ENCODE data around the gene EIF5A2.

The EIF5A2 gene

DNA sequence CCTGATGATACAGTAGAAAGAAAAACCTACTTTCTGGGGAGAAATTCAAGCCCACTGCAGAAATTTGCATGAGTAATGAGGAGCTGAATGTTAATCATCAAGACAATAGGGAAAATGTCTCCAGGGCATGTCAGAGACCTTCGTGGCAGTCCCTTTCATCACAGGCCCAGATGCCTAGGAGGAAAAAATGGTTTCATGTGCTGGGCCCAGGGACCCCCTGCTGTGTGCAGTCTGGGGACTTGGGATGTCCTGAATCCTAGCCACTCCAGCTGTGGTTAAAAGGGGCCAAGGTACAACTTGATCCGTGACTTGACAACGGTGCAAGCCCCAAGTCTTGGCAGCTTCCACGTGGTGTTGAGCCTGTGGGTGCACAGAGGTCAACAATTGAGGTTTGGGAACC lies 10.3 kb upstream of the EIF5A2 start:
- H3K4me1 ChIP-seq = no peaks in the 10 kb centered on the region
- no peak overlapping the region for H3K9ac ChIP-seq
- TF ChIP-seq Cebpa-rat (IDR thresholded peaks at IDR 0.05) = no peak
- H3K4me2 ChIP-seq = no peak overlapping the region
- no peaks in the 10 kb centered on the region for H3K27me3 ChIP-seq
- H3K4me3 ChIP-seq = no peak overlapping the region
- H4K20me1 ChIP-seq = no peaks in the 10 kb centered on the region
- H3K9me3 ChIP-seq = peaks cover 52% of the 10 kb centered on the region
- no peak overlapping the region for H3K27ac ChIP-seq
- H3K36me3 ChIP-seq = 0 out of 2 replicates have a peak, but pooled peaks cover 5% of the 10 kb centered on the region

DNA sequence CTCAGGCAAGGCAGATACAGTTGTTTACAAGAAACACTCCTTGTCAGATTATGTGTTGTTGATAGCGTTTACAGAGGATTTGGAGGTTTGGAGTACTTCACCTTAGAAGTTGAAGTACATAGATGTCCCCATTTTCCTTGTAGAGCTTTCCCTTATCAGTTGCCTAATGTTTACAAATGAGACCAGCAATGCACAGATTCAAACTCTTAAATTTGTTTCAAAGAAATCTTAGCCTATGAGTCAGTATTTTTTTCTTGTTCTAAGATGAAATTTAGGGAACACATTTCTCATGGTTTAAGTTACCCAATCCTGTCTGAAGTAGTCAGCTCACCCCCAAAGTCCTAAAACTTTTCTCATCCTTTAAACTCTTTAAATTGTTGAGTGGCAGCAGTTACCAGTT lies 6.3 kb upstream of the EIF5A2 start:
- H3K9ac ChIP-seq = no peak overlapping the region
- H3K27me3 ChIP-seq = peaks cover 2% of the 10 kb centered on the region
- H3K36me3 ChIP-seq = 0 out of 2 replicates have a peak, but pooled peaks cover 5% of the 10 kb centered on the region
- H4K20me1 ChIP-seq = no peaks in the 10 kb centered on the region
- no peak overlapping the region for H3K4me3 ChIP-seq
- H3K4me1 ChIP-seq = no peaks in the 10 kb centered on the region
- H3K9me3 ChIP-seq = peaks cover 41% of the 10 kb centered on the region
- no peak overlapping the region for H3K4me2 ChIP-seq
- H3K27ac ChIP-seq = no peak overlapping the region
- TF ChIP-seq Cebpa-rat (IDR thresholded peaks at IDR 0.05) = no peak

DNA sequence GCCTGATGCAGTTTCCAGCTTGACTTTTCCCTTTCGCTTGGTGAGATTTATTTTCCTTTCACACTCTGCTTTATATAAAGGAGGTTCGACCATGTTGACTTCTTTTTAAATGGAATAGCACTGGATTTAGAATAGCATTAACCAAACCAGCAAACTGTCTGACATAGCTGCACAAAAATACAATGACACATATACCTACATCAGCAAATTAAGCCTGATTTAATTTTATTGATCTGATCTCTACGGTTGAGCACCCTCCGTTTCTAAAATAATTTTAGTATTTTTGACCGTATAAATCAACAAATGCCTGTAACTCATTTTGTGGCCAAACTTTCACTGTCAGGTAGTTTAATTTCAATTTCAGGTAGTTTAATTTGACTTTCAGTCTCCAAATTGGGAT lies 5.8 kb upstream of the EIF5A2 start:
- H3K9ac ChIP-seq = no peak overlapping the region
- H4K20me1 ChIP-seq = no peaks in the 10 kb centered on the region
- no peaks in the 10 kb centered on the region for H3K4me1 ChIP-seq
- H3K4me3 ChIP-seq = no peak overlapping the region
- H3K27ac ChIP-seq = no peak overlapping the region
- 0 out of 2 replicates have a peak, but pooled peaks cover 5% of the 10 kb centered on the region for H3K36me3 ChIP-seq
- no peak for TF ChIP-seq Cebpa-rat (IDR thresholded peaks at IDR 0.05)
- peaks cover 7% of the 10 kb centered on the region for H3K27me3 ChIP-seq
- H3K9me3 ChIP-seq = peaks cover 41% of the 10 kb centered on the region
- H3K4me2 ChIP-seq = no peak overlapping the region

DNA sequence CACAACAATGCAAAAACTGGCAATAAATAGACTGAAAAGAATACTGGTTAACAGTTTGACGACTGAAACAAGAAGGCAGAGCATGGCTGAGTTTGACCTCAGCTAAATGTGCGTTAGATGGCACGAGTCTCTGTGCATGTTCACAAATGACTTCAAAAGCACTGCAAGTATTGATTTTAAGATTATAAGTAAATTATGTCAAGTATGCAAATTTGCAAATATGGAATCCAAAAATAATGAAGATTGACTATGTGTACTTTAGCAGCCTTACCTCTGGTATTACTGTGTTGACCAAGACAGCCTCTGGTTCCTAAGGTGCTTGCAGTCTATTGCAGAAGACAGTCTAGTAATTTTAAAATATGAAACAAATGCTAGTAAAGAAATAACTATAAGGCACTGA lies 2.6 kb upstream of the EIF5A2 start:
- no peaks in the 10 kb centered on the region for H3K36me3 ChIP-seq
- peaks cover 38% of the 10 kb centered on the region for H3K27me3 ChIP-seq
- no peak overlapping the region for H3K9ac ChIP-seq
- H3K4me1 ChIP-seq = 0 out of 2 replicates have a peak, but pooled peaks cover 11% of the 10 kb centered on the region
- TF ChIP-seq Cebpa-rat (IDR thresholded peaks at IDR 0.05) = no peak
- H3K27ac ChIP-seq = no peak overlapping the region
- H3K4me3 ChIP-seq = no peak overlapping the region
- no peaks in the 10 kb centered on the region for H4K20me1 ChIP-seq
- peaks cover 39% of the 10 kb centered on the region for H3K9me3 ChIP-seq
- H3K4me2 ChIP-seq = no peak overlapping the region

DNA sequence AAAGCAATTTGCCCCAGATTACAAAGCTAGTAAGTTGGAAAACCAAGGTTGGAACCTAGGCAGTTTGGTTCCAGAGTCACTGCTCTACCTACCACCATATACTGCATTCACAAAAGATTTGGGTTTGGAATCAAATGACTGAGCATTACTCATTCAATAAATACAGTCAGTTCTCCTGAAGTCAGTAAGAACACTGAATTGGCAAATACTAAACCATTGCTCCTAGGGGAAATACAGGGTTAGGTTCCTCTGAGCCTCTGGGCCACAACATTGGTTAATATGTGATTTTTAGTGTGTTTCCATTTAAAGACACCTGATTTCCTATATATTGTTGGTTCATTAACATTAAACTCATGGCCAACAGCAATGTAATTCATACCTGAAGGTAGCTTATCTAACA lies 2.1 kb upstream of the EIF5A2 start:
- H3K27ac ChIP-seq = no peak overlapping the region
- no peak overlapping the region for H3K4me2 ChIP-seq
- peaks cover 39% of the 10 kb centered on the region for H3K9me3 ChIP-seq

DNA sequence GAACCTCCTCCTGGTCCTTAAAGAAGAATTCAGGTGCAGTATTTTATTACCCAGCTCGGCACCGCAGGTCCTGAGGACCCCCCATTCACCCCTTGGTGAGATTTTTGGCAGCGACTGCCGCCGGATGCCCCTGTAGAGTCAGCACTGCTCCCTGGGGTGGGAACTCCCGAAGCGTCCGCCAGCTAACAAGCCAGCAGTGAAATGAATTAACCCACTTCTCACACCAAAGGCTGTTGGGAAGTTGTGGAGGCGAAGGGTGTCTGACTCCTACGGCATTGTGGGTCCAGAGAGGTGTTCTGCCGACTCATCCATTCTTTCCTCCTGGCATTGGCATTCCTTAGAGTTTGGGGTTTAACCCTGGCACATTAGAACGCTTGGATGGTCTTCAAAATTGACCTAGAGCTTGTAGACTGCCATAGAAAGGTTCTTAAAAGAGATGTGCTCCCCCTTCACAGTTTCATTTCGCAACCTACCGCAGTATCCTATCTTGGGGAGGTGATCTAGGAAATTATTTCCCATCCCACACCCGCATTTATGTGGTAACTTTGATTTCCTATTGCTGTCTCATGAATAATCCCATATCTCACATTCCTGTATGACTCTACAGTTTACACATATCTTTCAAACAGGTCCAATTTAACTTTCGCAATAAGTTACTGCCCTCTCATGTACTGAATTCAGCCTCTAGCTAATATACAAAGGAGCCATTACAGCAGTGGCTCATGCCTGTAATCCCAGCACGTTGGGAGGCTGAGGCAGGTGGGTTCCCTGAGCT lies 879 bp upstream of the EIF5A2 start:
- H3K4me2 ChIP-seq = no peak overlapping the region

More for the DNA sequence above, 2.1 kb upstream of the EIF5A2 start:
- no peak for TF ChIP-seq Cebpa-rat (IDR thresholded peaks at IDR 0.05)
- Histone ChIP-seq H3K4me1 (0 out of 2 replicates have a peak, but pooled peaks cover 11% of the 10 kb centered on the region), H3K36me3 (no peaks in the 10 kb centered on the region), H3K27me3 (peaks cover 39% of the 10 kb centered on the region), H4K20me1 (no peaks in the 10 kb centered on the region), H3K9ac (no peak overlapping the region), H3K4me3 (no peak overlapping the region)

DNA sequence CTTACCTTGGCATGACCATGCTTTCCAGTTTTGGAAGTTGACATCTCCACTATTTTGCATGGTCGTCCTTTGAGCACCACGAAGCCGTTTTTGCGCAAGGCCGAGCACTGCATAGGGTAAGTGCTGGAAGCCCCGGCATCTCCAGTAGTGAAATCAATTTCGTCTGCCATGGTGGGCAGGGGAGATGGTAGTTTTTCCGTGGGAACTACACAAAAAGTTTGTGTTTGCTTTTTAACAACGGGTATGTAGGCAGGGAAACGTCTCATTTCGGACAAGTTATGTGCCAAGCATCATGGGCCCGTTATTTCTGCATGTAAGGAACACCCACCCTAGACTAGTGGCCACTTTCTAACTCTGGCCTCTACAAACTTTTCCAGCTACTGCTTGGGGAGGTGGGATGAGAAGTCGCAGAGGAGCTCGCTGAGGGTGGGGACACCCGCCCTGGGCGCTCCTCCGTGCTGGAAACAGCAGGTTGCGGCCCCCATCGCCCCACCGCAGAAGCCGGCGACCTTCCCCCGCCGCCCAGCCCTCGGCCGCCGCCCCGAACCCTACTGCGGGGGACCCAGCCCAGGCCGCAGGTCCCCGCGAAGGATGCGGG lies 701 bp downstream of the EIF5A2 start:
- H4K20me1 ChIP-seq = no peaks in the 10 kb centered on the region
- peaks cover 39% of the 10 kb centered on the region for H3K9me3 ChIP-seq
- H3K4me2 ChIP-seq = peak overlapping the region; percentile 85
- 0 out of 2 replicates have a peak, but pooled peaks cover 11% of the 10 kb centered on the region for H3K4me1 ChIP-seq
- no peak for TF ChIP-seq Cebpa-rat (IDR thresholded peaks at IDR 0.05)
- H3K27ac ChIP-seq = no peak overlapping the region
- H3K9ac ChIP-seq = peak overlapping the region; percentile 64
- H3K36me3 ChIP-seq = no peaks in the 10 kb centered on the region
- H3K4me3 ChIP-seq = peak overlapping the region; percentile 69
- peaks cover 39% of the 10 kb centered on the region for H3K27me3 ChIP-seq

More for the DNA sequence above, 879 bp upstream of the EIF5A2 start:
- Histone ChIP-seq H3K4me1 (0 out of 2 replicates have a peak, but pooled peaks cover 11% of the 10 kb centered on the region), H3K9me3 (peaks cover 39% of the 10 kb centered on the region), H3K9ac (no peak overlapping the region), H4K20me1 (no peaks in the 10 kb centered on the region), H3K27me3 (peaks cover 39% of the 10 kb centered on the region), H3K36me3 (no peaks in the 10 kb centered on the region), H3K27ac (no peak overlapping the region), H3K4me3 (0 out of 2 replicates have a peak overlapping the region, but pooled peaks have one; percentile 69)
- TF ChIP-seq Cebpa-rat (IDR thresholded peaks at IDR 0.05) = 0 out of 2 replicates have a peak, but pooled peaks have one; percentile 37

DNA sequence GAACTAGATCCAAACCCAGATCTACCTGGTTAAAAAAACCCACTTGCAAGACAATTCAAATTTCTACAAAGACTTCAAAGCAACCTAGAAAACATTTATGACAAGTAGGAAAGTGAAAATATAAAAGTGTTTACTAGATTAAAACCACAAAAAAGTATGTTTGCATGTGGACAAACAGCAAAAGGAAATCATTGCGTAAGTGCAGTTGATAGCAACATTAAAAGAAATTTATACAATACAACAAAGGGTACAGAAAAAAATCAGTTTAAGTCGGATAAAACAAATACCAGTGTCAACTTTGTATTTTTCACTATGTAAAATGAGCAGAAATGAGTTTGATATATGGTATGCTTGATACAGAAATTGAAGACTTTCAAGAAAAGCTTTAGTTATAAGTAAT lies 2.6 kb downstream of the EIF5A2 start:
- Histone ChIP-seq H3K36me3 (no peaks in the 10 kb centered on the region), H3K9ac (no peak overlapping the region), H3K27me3 (peaks cover 39% of the 10 kb centered on the region), H4K20me1 (no peaks in the 10 kb centered on the region), H3K4me1 (0 out of 2 replicates have a peak, but pooled peaks cover 11% of the 10 kb centered on the region), H3K4me3 (no peak overlapping the region), H3K9me3 (peaks cover 35% of the 10 kb centered on the region), H3K4me2 (no peak overlapping the region), H3K27ac (no peak overlapping the region)
- TF ChIP-seq Cebpa-rat (IDR thresholded peaks at IDR 0.05) = no peak

DNA sequence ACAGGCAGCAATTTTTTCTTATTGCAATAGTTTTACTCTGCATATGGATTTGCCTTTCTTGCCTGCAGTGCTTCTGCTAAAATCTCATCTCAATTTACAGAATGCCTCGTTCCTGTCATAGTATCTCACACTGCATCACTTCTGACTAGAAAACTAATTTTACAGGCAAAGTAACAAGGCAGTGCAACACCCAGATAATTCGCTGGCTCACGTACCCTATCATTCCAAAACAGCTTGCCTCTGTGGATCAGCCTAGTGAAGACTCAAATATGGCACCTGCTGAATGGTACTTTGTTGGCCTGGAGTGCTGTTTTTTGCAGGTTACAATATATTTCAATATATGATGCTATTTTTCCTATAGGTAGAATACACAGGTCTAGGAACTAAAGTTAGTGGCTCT lies 5.3 kb downstream of the EIF5A2 start:
- Histone ChIP-seq H4K20me1 (no peaks in the 10 kb centered on the region), H3K27ac (no peak overlapping the region), H3K27me3 (peaks cover 21% of the 10 kb centered on the region), H3K4me1 (0 out of 2 replicates have a peak, but pooled peaks cover 8% of the 10 kb centered on the region), H3K9ac (no peak overlapping the region), H3K4me2 (no peak overlapping the region), H3K4me3 (no peak overlapping the region), H3K36me3 (no peaks in the 10 kb centered on the region), H3K9me3 (peaks cover 9% of the 10 kb centered on the region)
- no peak for TF ChIP-seq Cebpa-rat (IDR thresholded peaks at IDR 0.05)

DNA sequence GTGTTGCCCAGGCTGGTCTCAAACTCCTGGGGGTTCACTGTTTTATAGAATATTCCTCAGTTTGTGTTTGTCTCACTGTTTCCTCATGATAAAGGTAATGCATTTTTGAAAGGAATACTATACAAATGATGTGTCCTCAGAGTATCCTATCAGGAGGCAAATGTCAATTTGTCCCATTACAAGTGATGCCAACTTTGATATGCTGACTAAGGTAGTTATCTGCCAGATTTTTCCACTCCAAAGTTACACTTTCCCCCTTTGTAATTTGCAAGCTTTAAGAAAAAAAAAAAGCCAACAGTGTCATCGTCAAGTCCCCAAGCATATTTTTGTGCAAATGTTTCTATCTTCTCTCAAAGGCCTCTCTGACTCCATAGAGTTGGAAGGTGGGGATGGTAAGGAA lies 9.0 kb downstream of the EIF5A2 start:
- H3K4me2 ChIP-seq = no peak overlapping the region
- no peaks in the 10 kb centered on the region for H3K4me1 ChIP-seq
- no peaks in the 10 kb centered on the region for H4K20me1 ChIP-seq
- no peaks in the 10 kb centered on the region for H3K27me3 ChIP-seq
- H3K9me3 ChIP-seq = peaks cover 17% of the 10 kb centered on the region
- no peak overlapping the region for H3K9ac ChIP-seq
- H3K4me3 ChIP-seq = no peak overlapping the region
- no peak overlapping the region for H3K27ac ChIP-seq
- TF ChIP-seq Cebpa-rat (IDR thresholded peaks at IDR 0.05) = no peak
- H3K36me3 ChIP-seq = no peaks in the 10 kb centered on the region; the same call in 1 of the 2 replicates

Data from BLaER1 (cell line).